DMS153 (cell line): ENCODE data around the gene KAT8.
A peak's percentile ranks its signal among the peaks of the same experiment; 100 is the strongest.

Source experiments
- DNase-seq: peaks from one replicate; lab custom pipeline; 2025; lab: John Stamatoyannopoulos, UW

KAT8 gene

GRCh38 chr16:31117384-31118222 is at the start of gene KAT8:
Gene KAT8, plus strand, starts transcription at chr16:31117664. Its CDS starts 18 bp downstream, at chr16:31117682.
- DNase-seq = peak; percentile 97

GRCh38 chr16:31071861-31072260 is 45.6 kb upstream of the KAT8 start:
- DNase-seq = no peak

- DNase-seq = no peak
These were observed 44.8 kb upstream of the KAT8 start for GRCh38 chr16:31072540-31073141.

- peak; percentile 75 for DNase-seq
These were observed 44.1 kb upstream of the KAT8 start for GRCh38 chr16:31073142-31073969.

GRCh38 chr16:31073970-31074813 is 43.3 kb upstream of the KAT8 start, which contains the start of the genes ZNF646 and ZNF668:
Gene ZNF646, plus strand, starts transcription at chr16:31074422. Its CDS starts 1,903 bp downstream, at chr16:31076325.
Gene ZNF668, minus strand, starts transcription at chr16:31074240. Its CDS starts 9,781 bp downstream, at chr16:31064459.
- DNase-seq = peak; percentile 99

- DNase-seq = no peak
These were observed 42.7 kb upstream of the KAT8 start for GRCh38 chr16:31074814-31075183.

- no peak for DNase-seq
These were observed 41.1 kb upstream of the KAT8 start for GRCh38 chr16:31076319-31076718.

- no peak for DNase-seq
These were observed 40.4 kb upstream of the KAT8 start for GRCh38 chr16:31077024-31077423.

GRCh38 chr16:31077592-31078396 is 39.7 kb upstream of the KAT8 start:
- no peak for DNase-seq

GRCh38 chr16:31078597-31079341 is 38.7 kb upstream of the KAT8 start:
- no peak for DNase-seq

GRCh38 chr16:31079342-31079944 is 38.0 kb upstream of the KAT8 start:
- DNase-seq = no peak

GRCh38 chr16:31080035-31080629 is 37.3 kb upstream of the KAT8 start:
- DNase-seq = no peak

GRCh38 chr16:31080756-31081419 is 36.6 kb upstream of the KAT8 start:
- DNase-seq = no peak

GRCh38 chr16:31081428-31082351 is 35.8 kb upstream of the KAT8 start:
- DNase-seq = no peak

GRCh38 chr16:31082368-31083045 is 35.0 kb upstream of the KAT8 start:
- no peak for DNase-seq

- DNase-seq = no peak
These were observed 34.4 kb upstream of the KAT8 start for GRCh38 chr16:31083081-31083480.

- DNase-seq = no peak
These were observed 33.9 kb upstream of the KAT8 start for GRCh38 chr16:31083556-31083955.
